Ishikawa (cell line): Measurements from ENCODE around the gene LIMCH1.

Experiments used
- CEBPB ChIP-seq: IDR thresholded peaks from 2 replicates; pipeline ENCODE4 v1.6.1; 2012
- CREB1 ChIP-seq: IDR thresholded peaks from 2 replicates; pipeline ENCODE4 v1.6.1; 2012; ENCODE audit warnings: low read depth
- EGR1 ChIP-seq: IDR thresholded peaks from 2 replicates; pipeline ENCODE4 v1.6.1; 2012
- EP300 ChIP-seq: IDR thresholded peaks from 2 replicates; pipeline ENCODE4 v1.6.1; 2012; ENCODE audit warnings: borderline replicate concordance
- FOXM1 ChIP-seq: IDR thresholded peaks from 2 replicates; pipeline ENCODE4 v1.6.1; 2012; ENCODE audit warnings: low read depth, borderline replicate concordance
- MAX ChIP-seq: IDR thresholded peaks from 2 replicates; pipeline ENCODE4 v1.6.1; 2012
- NFIC ChIP-seq: IDR thresholded peaks from 2 replicates; pipeline ENCODE4 v1.6.1; 2012
- RAD21 ChIP-seq: IDR thresholded peaks from 2 replicates; pipeline ENCODE4 v1.6.1; 2012; ENCODE audit warnings: low read depth
- TAF1 ChIP-seq: IDR thresholded peaks from 2 replicates; pipeline ENCODE4 v1.6.1; 2012; ENCODE audit warnings: low read depth, mild to moderate bottlenecking
- TCF12 ChIP-seq: IDR thresholded peaks from 2 replicates; pipeline ENCODE4 v1.6.1; 2012; ENCODE audit warnings: low read depth
- TEAD4 ChIP-seq: IDR thresholded peaks from 2 replicates; pipeline ENCODE4 v1.6.1; 2012
- YY1 ChIP-seq: IDR thresholded peaks from 2 replicates; pipeline ENCODE4 v1.6.1; 2012; ENCODE audit warnings: low read depth
- ZBTB7A ChIP-seq: IDR thresholded peaks from 2 replicates; pipeline ENCODE4 v1.6.1; 2012; ENCODE audit warnings: low read depth
- TF ChIP-seq, protein P1 (sequence below): IDR thresholded peaks from 2 replicates; pipeline ENCODE4 v1.6.1; 2012; ENCODE audit warnings: low read depth, mild to moderate bottlenecking
- TF ChIP-seq, protein P2 (sequence below): IDR thresholded peaks from 2 replicates; pipeline ENCODE4 v1.6.1; 2012

LIMCH1 gene

DNA sequence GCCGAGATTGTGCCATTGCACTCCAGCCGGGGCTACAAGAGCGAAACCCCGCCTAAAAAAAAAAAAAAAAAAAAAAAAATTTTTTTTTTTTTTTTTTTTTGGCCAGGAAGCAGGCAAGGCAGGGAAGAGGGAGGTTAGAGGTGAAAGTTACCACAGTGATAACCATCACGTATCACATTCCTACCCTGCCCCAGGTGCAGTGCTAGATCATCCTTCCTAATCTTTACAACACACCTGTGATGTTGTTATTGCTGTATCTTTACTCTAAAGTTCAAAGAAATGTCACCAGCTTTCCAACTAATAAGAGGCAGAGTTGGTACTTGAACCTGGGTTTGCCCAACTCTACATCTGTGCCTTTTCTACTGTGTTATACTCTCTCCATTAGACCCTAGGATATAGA, 7.2 kb upstream of the LIMCH1 start:
- no peak for TF ChIP-seq TCF12

GRCh38 chr4:41532336-41532735, 5.6 kb upstream of the LIMCH1 start:
- TF ChIP-seq EP300 (no peak), TAF1 (no peak), TEAD4 (no peak), RAD21 (no peak), YY1 (no peak), CEBPB (no peak), CREB1 (no peak)
- TF ChIP-seq, protein P1, sequence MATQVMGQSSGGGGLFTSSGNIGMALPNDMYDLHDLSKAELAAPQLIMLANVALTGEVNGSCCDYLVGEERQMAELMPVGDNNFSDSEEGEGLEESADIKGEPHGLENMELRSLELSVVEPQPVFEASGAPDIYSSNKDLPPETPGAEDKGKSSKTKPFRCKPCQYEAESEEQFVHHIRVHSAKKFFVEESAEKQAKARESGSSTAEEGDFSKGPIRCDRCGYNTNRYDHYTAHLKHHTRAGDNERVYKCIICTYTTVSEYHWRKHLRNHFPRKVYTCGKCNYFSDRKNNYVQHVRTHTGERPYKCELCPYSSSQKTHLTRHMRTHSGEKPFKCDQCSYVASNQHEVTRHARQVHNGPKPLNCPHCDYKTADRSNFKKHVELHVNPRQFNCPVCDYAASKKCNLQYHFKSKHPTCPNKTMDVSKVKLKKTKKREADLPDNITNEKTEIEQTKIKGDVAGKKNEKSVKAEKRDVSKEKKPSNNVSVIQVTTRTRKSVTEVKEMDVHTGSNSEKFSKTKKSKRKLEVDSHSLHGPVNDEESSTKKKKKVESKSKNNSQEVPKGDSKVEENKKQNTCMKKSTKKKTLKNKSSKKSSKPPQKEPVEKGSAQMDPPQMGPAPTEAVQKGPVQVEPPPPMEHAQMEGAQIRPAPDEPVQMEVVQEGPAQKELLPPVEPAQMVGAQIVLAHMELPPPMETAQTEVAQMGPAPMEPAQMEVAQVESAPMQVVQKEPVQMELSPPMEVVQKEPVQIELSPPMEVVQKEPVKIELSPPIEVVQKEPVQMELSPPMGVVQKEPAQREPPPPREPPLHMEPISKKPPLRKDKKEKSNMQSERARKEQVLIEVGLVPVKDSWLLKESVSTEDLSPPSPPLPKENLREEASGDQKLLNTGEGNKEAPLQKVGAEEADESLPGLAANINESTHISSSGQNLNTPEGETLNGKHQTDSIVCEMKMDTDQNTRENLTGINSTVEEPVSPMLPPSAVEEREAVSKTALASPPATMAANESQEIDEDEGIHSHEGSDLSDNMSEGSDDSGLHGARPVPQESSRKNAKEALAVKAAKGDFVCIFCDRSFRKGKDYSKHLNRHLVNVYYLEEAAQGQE, result no peak

- no peak for TF ChIP-seq CREB1
- no peak for TF ChIP-seq TCF12
- no peak for TF ChIP-seq RAD21
- no peak for TF ChIP-seq TAF1
- TF ChIP-seq CEBPB, result no peak
- TF ChIP-seq FOXM1, result no peak
- no peak for TF ChIP-seq EGR1
- TF ChIP-seq, protein P1, result no peak
- no peak for TF ChIP-seq EP300
- TF ChIP-seq YY1, result no peak
- TF ChIP-seq ZBTB7A, result no peak
Measured at GRCh38 chr4:41532882-41533281, 5.1 kb upstream of the LIMCH1 start.

DNA sequence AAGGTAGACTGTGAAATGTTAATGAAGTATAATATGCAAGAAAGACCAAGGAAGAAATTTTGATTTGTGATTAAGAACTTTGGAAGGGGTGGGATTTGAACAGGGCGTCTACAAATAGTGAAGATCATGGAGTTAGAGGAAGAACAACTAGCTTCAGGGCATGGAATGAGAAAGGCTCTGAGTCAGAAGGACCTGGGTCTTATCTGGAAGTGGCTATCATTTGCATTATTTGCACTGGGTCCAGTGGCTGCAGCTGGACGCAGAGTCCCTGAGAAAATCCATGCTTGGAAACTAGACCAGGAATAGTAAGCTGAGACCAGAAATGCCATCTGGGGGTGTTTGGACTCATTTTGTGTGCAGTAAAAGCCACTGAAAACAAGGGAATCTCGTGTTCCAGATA, 4.3 kb upstream of the LIMCH1 start:
- TF ChIP-seq EP300 (no peak), MAX (no peak)

DNA sequence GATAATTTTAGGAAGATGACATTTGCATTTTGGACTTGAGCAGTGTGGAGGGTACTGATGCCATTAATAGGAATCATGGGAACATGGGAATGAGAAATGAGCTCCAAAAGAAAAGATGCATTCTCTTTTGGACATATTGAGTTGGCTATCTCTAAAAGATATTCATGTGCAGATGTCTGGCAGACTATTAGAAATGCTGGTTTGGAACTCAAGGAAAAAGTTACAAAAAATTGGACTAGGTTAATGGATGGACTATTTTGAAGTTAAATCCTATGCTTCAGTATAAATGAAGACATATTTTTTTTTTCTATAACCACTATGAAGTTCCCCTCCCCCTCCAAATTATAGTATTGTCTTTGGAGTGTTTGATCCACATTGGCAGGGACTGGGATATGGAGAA, 3.6 kb upstream of the LIMCH1 start:
- TF ChIP-seq RAD21 (no peak), TEAD4 (no peak), EGR1 (no peak), YY1 (no peak), CEBPB (no peak), ZBTB7A (no peak), FOXM1 (no peak), TAF1 (no peak), NFIC (no peak), TCF12 (no peak), EP300 (no peak), CREB1 (no peak), MAX (no peak)
- TF ChIP-seq, protein P1, result no peak

GRCh38 chr4:41535911-41536371, 2.0 kb upstream of the LIMCH1 start:
- 0 out of 2 replicates have a peak, but pooled peaks have one; percentile 22 for TF ChIP-seq NFIC
- TF ChIP-seq MAX, result no peak
- TF ChIP-seq TAF1, result no peak
- TF ChIP-seq FOXM1, result no peak
- TF ChIP-seq, protein P2, sequence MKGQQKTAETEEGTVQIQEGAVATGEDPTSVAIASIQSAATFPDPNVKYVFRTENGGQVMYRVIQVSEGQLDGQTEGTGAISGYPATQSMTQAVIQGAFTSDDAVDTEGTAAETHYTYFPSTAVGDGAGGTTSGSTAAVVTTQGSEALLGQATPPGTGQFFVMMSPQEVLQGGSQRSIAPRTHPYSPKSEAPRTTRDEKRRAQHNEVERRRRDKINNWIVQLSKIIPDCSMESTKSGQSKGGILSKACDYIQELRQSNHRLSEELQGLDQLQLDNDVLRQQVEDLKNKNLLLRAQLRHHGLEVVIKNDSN, result no peak
- TF ChIP-seq ZBTB7A, result no peak
